Prostate gland (tissue), 2 donors: ENCODE results near the gene CA5B. TPM values are rescaled to one million over a fixed set of nuclear protein-coding genes. Genes with fewer than 3 reads are reported as not detected.

ENCODE experiments used
- DNase-seq: peaks from one replicate; pipeline ENCODE4 v3.0.0-alpha.2; 2019; ENCODE audit warnings: low spot score
- H3K27ac ChIP-seq, 2 donors: fragments of 200-600 bp; sonication (generic); 2 replicates each; pipeline ENCODE4 v1.5.1; 2017 to 2019
- H3K27me3 ChIP-seq: fragments of 200-600 bp; sonication (generic); replicated peaks from 2 replicates; pipeline ENCODE4 v1.5.1; 2019; ENCODE audit not compliant: insufficient read depth
- H3K36me3 ChIP-seq, 2 donors: fragments of 200-600 bp; sonication (generic); 1 replicate in 1 of 2; 2 replicates in 1 of 2; pipeline versions ENCODE4 v1.5.1 to v1.8.1; 2017 to 2019
- H3K4me1 ChIP-seq: fragments of 200-600 bp; sonication (generic); replicated peaks from 2 replicates; pipeline ENCODE4 v1.5.1; 2019
- H3K4me3 ChIP-seq, 2 donors: fragments of 200-600 bp; sonication (generic); 2 replicates each; pipeline ENCODE4 v1.5.1; 2017 to 2019
- H3K9me3 ChIP-seq: fragments of 200-600 bp; sonication (generic); 2 replicates; pipeline ENCODE4 v1.5.1; 2017
- POLR2A ChIP-seq: fragments of 450-650 bp; IDR thresholded peaks from one replicate; pipeline ENCODE4 v1.6.1; 2016; ENCODE audit warnings: antibody characterized with exemption, mild to moderate bottlenecking
- POLR2AphosphoS5 ChIP-seq: sonication (generic); formaldehyde crosslinking; IDR thresholded peaks from one replicate; pipeline ENCODE4 v1.6.1; 2017; ENCODE audit warnings: antibody characterized with exemption
- WGBS: methylation state at CpG from one replicate; pipeline ENCODE4 v1.1.5; 2018; 5-methylcytosine and 5-hydroxymethylcytosine counted together
- intact Hi-C: fragments of 100-400 bp; cut with DNase I; formaldehyde crosslinking; loops from one replicate; pipeline ENCODE4 v1.14.2; 2022
- total RNA-seq, 2 donors: library from RNA; depleted of rRNA; stranded (reverse); fragments of >200 nt; gene quantifications; one replicate each; pipeline ENCODE4 v1.1.0, GENCODE V29; 2016
- TF ChIP-seq, protein P1 (sequence below), 4 experiments: fragments of 200-600 bp in 2 of 4; fragments of 450-650 bp in 2 of 4; sonication (generic) in 2 of 4; IDR thresholded peaks; 1 replicate in 3 of 4; 2 replicates in 1 of 4; pipeline ENCODE4 v1.5.1; 2016 to 2019; ENCODE audit warnings: antibody characterized with exemption in 4 of 4, mild to moderate bottlenecking in 2 of 4, moderate library complexity in 2 of 4

Gene CA5B
- total RNA-seq, 2 donors from 2014 or later, result 4.6 to 35.7 TPM

DNA sequence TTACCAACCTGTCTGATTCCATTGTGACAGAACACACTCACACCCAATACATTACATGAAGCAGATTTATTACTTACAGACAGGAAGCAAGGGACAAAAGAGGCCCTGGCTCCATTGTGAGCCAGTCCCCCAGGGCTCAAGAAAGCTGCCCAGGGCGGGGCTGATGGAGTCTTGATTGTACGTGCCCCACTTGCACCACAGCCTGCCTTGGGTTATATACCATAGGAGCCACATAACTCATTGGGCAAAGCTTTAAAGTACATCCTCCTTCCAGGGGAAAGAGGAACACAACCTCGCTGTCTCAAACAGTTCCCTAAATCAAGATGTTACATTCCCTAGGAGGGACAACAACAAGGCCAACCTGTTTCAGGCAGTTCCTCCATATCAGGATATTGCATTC lies 48.8 kb downstream of the CA5B start:
- H3K9me3 ChIP-seq, result no peaks in the 10 kb centered on the region
- TF ChIP-seq, protein P1, sequence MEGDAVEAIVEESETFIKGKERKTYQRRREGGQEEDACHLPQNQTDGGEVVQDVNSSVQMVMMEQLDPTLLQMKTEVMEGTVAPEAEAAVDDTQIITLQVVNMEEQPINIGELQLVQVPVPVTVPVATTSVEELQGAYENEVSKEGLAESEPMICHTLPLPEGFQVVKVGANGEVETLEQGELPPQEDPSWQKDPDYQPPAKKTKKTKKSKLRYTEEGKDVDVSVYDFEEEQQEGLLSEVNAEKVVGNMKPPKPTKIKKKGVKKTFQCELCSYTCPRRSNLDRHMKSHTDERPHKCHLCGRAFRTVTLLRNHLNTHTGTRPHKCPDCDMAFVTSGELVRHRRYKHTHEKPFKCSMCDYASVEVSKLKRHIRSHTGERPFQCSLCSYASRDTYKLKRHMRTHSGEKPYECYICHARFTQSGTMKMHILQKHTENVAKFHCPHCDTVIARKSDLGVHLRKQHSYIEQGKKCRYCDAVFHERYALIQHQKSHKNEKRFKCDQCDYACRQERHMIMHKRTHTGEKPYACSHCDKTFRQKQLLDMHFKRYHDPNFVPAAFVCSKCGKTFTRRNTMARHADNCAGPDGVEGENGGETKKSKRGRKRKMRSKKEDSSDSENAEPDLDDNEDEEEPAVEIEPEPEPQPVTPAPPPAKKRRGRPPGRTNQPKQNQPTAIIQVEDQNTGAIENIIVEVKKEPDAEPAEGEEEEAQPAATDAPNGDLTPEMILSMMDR (IDR thresholded peaks at IDR 0.05), result no peak
- TF ChIP-seq POLR2A, result no peak
- no peak for TF ChIP-seq POLR2AphosphoS5
- intact Hi-C loops, result no loop called here
- WGBS, result 50% methylated on average over 3 of the region's 3 CpGs
- no peaks in the 10 kb centered on the region for H3K27me3 ChIP-seq
- DNase-seq, result no peak
- H3K36me3 ChIP-seq, result no peaks in the 10 kb centered on the region
- no peak overlapping the region for H3K4me3 ChIP-seq
- H3K27ac ChIP-seq, result no peak overlapping the region
- no peaks in the 10 kb centered on the region for H3K4me1 ChIP-seq

DNA sequence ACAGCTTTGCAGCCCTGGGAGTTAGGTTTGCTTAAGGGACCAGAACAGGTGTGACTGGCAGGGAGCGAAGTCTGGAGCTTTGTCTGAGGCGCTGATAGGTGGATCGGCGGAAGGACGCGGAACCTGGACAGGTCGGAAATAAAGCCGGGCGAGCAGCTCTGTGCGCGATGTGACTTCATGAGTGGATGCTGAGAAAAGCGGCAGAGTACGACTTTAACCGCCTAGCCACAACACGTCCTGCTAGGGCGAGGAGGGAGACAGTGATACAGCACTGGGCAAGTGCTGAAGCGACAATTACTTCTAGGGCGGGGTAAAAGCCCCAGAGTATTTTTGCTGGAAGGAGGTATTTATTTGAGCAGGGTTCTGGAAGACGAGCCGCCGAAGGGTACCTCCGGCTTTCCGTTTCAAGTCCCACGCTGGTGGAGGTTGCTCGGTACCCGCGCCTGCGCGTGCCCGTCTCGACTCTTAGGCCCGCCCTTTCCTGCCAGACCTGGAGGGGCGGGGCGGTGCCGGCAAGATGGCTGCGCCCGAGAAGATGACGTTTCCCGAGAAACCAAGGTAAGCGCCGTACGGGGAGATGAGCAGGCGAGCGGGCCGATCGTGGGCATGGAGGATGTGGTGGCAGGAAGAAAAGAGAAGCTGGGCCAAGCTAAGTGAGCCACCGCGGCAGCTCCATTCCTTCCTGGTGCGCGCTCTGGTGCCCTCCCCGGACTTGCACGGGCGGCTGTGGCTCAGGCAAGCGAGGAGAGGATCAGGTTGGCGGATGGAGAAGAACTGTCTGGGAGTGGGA lies 52.1 kb downstream of the CA5B start, which contains the start of gene ZRSR2:
ZRSR2 (plus strand) TSS at position 506 of the 790 bp plus-strand sequence; CDS start at position 518, 12 bp downstream.
- no peaks in the 10 kb centered on the region for H3K9me3 ChIP-seq
- no peaks in the 10 kb centered on the region for H3K27me3 ChIP-seq
- peak within 1 kb of the TSS; percentile 47 to 48 for H3K4me3 ChIP-seq
- H3K4me1 ChIP-seq, result no peaks in the 10 kb centered on the region
- DNase-seq, result peak; percentile 75
- H3K36me3 ChIP-seq, result no peaks in the 10 kb centered on the region
- 0% methylated on average over 37 of the region's 55 CpGs for WGBS
- intact Hi-C loops, result no loop called here
- H3K27ac ChIP-seq, result peak within 1 kb of the TSS; percentile 79 to 80
- TF ChIP-seq, protein P1 (IDR thresholded peaks at IDR 0.05), result no peak
- TF ChIP-seq POLR2A (peak; percentile 40), POLR2AphosphoS5 (peak; percentile 72)

DNA sequence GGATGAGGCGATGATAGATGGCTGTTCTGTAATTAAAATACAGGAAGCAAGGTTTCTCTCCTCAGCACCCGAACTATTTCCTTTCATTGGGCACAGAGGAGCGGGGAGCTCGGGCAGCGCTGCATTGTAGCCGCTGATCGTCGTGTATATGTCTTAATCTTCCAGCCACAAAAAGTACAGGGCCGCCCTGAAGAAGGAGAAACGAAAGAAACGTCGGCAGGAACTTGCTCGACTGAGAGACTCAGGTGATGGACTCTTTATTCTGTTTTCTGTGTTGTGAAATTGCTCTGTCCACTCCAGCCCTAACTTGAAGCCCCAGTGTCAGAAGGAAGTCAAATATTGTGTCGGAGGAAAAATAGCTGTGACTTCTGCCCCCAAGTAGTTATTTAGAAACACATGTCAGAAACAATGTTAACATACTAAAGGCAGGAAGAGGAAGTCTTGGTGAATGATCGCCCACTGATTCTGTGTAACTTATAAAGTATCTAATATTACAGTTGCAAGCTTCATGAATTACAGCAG lies 52.8 kb downstream of the CA5B start:
- 0% methylated on average over 15 of the region's 15 CpGs for WGBS
- no peaks in the 10 kb centered on the region for H3K9me3 ChIP-seq
- H3K4me1 ChIP-seq, result no peaks in the 10 kb centered on the region
- no peak for DNase-seq
- no peaks in the 10 kb centered on the region for H3K36me3 ChIP-seq
- TF ChIP-seq, protein P1 (IDR thresholded peaks at IDR 0.05), result no peak
- TF ChIP-seq POLR2AphosphoS5 (no peak), POLR2A (no peak)
- H3K27ac ChIP-seq, result peak overlapping the region; percentile 79 to 80
- peak overlapping the region; percentile 47 to 48 for H3K4me3 ChIP-seq
- intact Hi-C loops, result no loop called here
- no peaks in the 10 kb centered on the region for H3K27me3 ChIP-seq

DNA sequence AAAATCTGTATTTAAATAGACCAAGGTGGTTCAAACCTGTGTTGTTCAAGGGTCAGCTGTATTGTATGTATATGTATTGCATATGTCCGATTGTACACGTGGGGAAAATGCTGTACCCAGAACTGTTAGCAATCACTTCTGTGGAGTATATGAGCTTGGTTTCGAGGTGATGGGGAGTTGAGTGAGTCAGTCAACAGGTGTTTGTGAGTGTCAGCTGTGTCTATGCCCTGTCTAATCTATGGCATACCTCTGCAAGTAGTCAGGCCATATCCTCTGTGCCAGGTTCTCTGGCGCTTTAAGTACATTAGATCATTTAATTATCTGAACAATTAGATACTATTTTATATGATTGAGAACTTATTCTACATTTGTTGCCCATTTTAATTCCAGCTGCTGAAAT lies 59.6 kb downstream of the CA5B start:
- 94% methylated on average over 4 of the region's 4 CpGs for WGBS
- Histone ChIP-seq H3K27ac (no peak overlapping the region), H3K9me3 (no peaks in the 10 kb centered on the region), H3K4me1 (no peaks in the 10 kb centered on the region), H3K36me3 (no peaks in the 10 kb centered on the region), H3K27me3 (no peaks in the 10 kb centered on the region), H3K4me3 (no peak overlapping the region)
- TF ChIP-seq POLR2AphosphoS5 (no peak), POLR2A (no peak)
- TF ChIP-seq, protein P1 (IDR thresholded peaks at IDR 0.05), result no peak
- DNase-seq, result no peak
- intact Hi-C loops, result no loop called here

DNA sequence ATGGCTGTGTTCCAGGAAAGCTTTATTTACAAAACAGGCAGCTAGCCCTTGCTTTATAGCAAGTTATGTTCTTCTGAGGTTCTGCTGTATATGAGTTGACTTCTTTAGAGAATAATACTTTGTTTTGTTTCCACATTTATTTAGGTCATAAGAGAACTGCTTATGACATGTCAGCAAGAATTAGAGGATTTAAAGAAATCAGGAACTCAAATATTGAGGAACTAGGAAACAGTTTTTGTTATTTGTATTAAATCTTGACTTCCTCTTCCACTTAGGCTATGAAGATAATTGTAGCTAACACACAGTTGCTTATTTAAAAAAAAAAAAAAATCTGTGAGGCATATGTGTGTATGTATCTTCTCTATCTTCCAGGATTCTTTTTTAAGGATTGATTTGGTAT lies 66.5 kb downstream of the CA5B start:
- no peak for TF ChIP-seq POLR2A
- no peak for TF ChIP-seq POLR2AphosphoS5
- TF ChIP-seq, protein P1 (IDR thresholded peaks at IDR 0.05), result no peak
- Histone ChIP-seq H3K27ac (no peak overlapping the region), H3K27me3 (no peaks in the 10 kb centered on the region), H3K36me3 (no peaks in the 10 kb centered on the region), H3K4me3 (no peak overlapping the region), H3K9me3 (no peaks in the 10 kb centered on the region), H3K4me1 (no peaks in the 10 kb centered on the region)
- intact Hi-C loops, result no loop called here
- DNase-seq, result no peak
